Neural crest cell (in vitro differentiated cells): ENCODE data around the gene TMEM156. TPM values are rescaled to one million over a fixed set of nuclear protein-coding genes. Genes with fewer than 3 reads are reported as not detected.

ENCODE experiments used
- DNase-seq: peaks from one replicate; pipeline ENCODE4 v3.0.0; 2021; ENCODE audit warnings: low read depth, mixed read lengths, low spot score
- H3K27ac Mint-ChIP-seq: one replicate; pipeline ENCODE4 v1.8.0; 2021; ENCODE audit warnings: mild to moderate bottlenecking, mixed read lengths; ENCODE audit not compliant: unreplicated experiment
- H3K27me3 Mint-ChIP-seq: 2 replicates; pipeline ENCODE4 v1.8.0; 2021; ENCODE audit warnings: low read depth, mild to moderate bottlenecking, mixed read lengths
- H3K36me3 Mint-ChIP-seq: 2 replicates; pipeline ENCODE4 v1.8.0; 2021; ENCODE audit warnings: low read depth, mild to moderate bottlenecking, mixed read lengths
- H3K4me1 Mint-ChIP-seq: 2 replicates; pipeline ENCODE4 v1.8.0; 2021; ENCODE audit warnings: mixed read lengths
- H3K4me3 Mint-ChIP-seq: one replicate; pipeline ENCODE4 v1.8.0; 2021; ENCODE audit warnings: mild to moderate bottlenecking, mixed read lengths
- H3K9me3 Mint-ChIP-seq: 2 replicates; pipeline ENCODE4 v1.8.0; 2021; ENCODE audit warnings: mixed read lengths
- total RNA-seq: library from RNA; stranded (reverse); gene quantifications from 2 replicates; pipeline ENCODE4 v1.2.1, GENCODE V29; 2021
- TF ChIP-seq, protein P1 (sequence below): fragments of 200-600 bp; sonication (generic); conservative IDR thresholded peaks from 2 replicates; pipeline ENCODE4 v1.5.0; 2021; ENCODE audit warnings: antibody characterized with exemption, mild to moderate bottlenecking

Gene TMEM156
- total RNA-seq, 1 donor from 2014 or later, result not detected

DNA sequence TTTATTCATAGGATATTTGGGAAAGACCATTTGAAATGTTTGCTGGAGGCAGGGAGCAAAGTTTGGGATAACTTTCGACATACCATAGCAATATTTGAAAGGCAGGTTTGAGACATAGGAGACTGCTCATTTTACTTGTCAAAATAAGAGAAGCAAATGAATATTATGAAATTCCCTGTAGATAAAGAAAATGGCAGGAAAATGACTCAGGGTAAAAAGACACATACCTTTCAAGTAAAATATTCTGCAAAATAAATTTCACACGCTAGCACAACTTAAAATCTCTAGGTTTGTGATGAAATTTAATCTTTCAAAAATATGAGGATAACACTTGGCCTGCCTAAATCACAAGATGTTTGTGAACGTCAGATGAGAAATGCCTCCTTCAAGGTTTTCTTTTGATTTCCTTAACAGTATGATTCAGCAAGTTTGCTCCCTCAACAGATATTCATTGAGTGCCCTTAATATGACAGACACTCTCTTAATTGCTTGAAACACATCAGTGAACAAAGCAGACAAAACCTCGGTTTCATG is 6.6 kb downstream of the TMEM156 start:
- no peaks in the 10 kb centered on the region for H3K4me1 Mint-ChIP-seq
- no peak overlapping the region for H3K4me3 Mint-ChIP-seq

DNA sequence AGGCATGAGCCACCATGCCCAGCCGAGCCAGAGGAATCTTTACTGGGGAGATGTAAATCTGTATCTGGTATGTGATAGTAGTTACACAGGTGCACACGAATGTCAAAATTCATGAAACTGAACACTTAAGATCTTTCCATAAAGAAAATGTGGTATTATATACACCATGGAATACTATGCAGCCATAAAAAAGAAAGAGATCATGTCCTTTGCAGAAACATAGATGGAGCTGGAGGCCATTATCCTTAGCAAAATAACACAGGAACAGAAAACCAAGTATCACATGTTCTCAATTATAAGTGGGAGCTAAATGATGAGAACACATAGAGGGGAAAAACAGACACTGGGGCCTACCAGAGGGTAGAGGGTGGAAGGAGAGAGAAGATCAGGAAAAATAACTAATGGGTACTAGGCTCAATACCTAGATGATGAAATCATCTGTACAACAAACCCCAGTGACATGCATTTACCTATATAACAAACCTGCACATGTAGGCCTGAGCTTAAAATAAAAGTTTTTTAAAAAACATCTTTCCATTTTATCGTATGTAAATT is 7.8 kb downstream of the TMEM156 start:
- H3K4me3 Mint-ChIP-seq, result no peak overlapping the region
- TF ChIP-seq, protein P1, sequence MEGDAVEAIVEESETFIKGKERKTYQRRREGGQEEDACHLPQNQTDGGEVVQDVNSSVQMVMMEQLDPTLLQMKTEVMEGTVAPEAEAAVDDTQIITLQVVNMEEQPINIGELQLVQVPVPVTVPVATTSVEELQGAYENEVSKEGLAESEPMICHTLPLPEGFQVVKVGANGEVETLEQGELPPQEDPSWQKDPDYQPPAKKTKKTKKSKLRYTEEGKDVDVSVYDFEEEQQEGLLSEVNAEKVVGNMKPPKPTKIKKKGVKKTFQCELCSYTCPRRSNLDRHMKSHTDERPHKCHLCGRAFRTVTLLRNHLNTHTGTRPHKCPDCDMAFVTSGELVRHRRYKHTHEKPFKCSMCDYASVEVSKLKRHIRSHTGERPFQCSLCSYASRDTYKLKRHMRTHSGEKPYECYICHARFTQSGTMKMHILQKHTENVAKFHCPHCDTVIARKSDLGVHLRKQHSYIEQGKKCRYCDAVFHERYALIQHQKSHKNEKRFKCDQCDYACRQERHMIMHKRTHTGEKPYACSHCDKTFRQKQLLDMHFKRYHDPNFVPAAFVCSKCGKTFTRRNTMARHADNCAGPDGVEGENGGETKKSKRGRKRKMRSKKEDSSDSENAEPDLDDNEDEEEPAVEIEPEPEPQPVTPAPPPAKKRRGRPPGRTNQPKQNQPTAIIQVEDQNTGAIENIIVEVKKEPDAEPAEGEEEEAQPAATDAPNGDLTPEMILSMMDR, result no peak
- H3K27ac Mint-ChIP-seq, result no peak overlapping the region

More for the DNA sequence above, 6.6 kb downstream of the TMEM156 start:
- Mint-ChIP-seq H3K27me3 (no peaks in the 10 kb centered on the region), H3K36me3 (no peaks in the 10 kb centered on the region), H3K9me3 (no peaks in the 10 kb centered on the region), H3K27ac (no peak overlapping the region)
- no peak for DNase-seq
- TF ChIP-seq, protein P1, result no peak

DNA sequence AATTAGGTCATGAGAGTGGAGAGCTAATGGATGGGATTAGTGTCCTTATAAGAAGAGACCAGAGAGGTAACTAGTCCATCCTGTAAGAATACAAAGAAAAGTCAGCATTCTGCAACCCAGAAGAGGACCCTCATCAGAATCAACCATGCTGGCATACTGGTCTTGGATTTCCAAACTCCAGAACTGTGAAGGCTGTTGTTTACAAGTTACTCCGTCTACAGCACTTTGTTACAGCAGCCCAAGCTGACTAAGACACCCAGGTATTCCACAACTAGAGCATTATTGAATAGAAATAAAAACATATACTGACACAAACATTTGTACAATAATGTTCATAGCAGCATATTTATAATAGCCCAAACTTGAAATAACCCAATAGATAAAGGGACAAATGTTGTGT is 9.2 kb downstream of the TMEM156 start:
- H3K27me3 Mint-ChIP-seq, result no peaks in the 10 kb centered on the region
- no peaks in the 10 kb centered on the region for H3K4me1 Mint-ChIP-seq
- TF ChIP-seq, protein P1, result no peak
- H3K9me3 Mint-ChIP-seq, result no peaks in the 10 kb centered on the region
- no peaks in the 10 kb centered on the region for H3K36me3 Mint-ChIP-seq
- H3K27ac Mint-ChIP-seq, result no peak overlapping the region
- DNase-seq, result no peak
- H3K4me3 Mint-ChIP-seq, result no peak overlapping the region

More for the DNA sequence above, 7.8 kb downstream of the TMEM156 start:
- DNase-seq, result no peak
- H3K9me3 Mint-ChIP-seq, result no peaks in the 10 kb centered on the region
- no peaks in the 10 kb centered on the region for H3K36me3 Mint-ChIP-seq
- H3K27me3 Mint-ChIP-seq, result no peaks in the 10 kb centered on the region
- H3K4me1 Mint-ChIP-seq, result no peaks in the 10 kb centered on the region

DNA sequence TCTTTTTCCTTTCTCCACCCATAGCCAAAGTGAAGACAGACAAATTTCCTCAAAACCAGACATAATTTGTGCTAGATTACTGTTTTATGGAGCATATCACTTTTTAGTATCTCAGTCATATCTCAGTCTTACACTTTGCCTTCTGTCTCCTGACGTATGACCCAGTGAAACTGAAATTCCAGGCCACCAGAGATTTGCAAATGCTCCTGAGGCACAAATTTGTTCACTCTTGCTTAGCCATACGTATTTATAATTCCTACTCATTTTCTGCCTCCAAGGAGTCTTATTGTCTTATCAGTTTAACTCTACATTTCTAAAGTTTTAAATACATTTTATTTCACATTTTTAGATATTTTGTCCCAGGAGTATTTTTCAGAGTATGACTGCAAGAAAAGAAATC is 10.0 kb downstream of the TMEM156 start:
- H3K27ac Mint-ChIP-seq, result no peak overlapping the region
- H3K4me3 Mint-ChIP-seq, result no peak overlapping the region
- TF ChIP-seq, protein P1, result no peak
- no peaks in the 10 kb centered on the region for H3K27me3 Mint-ChIP-seq
- H3K4me1 Mint-ChIP-seq, result no peaks in the 10 kb centered on the region
- DNase-seq, result no peak
- H3K36me3 Mint-ChIP-seq, result no peaks in the 10 kb centered on the region
- H3K9me3 Mint-ChIP-seq, result no peaks in the 10 kb centered on the region

DNA sequence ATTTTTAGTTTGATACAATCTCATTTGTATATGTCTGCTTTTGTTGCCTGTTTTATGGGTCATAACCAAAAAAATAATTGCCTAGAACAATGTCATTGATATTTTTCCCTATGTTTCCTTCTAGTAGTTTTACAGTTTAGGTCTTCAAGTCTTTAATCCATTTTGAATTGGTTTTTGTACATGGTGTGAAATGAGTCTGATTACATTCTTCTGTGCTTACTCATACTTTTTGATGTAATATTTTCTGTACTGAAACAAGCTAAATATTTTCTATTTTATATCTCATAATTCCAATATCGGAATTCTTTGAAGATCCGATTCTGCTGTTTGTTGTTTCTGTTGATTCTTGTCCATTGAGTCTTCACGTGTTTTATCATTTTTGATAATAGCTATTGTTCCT is 10.6 kb downstream of the TMEM156 start:
- no peak for DNase-seq
- Mint-ChIP-seq H3K9me3 (peaks cover 2% of the 10 kb centered on the region), H3K4me1 (no peaks in the 10 kb centered on the region), H3K4me3 (no peak overlapping the region), H3K27ac (no peak overlapping the region), H3K27me3 (no peaks in the 10 kb centered on the region), H3K36me3 (no peaks in the 10 kb centered on the region)
- TF ChIP-seq, protein P1, result no peak
